ENCODE measurements around the gene PSEN1.

Gene PSEN1

DNA sequence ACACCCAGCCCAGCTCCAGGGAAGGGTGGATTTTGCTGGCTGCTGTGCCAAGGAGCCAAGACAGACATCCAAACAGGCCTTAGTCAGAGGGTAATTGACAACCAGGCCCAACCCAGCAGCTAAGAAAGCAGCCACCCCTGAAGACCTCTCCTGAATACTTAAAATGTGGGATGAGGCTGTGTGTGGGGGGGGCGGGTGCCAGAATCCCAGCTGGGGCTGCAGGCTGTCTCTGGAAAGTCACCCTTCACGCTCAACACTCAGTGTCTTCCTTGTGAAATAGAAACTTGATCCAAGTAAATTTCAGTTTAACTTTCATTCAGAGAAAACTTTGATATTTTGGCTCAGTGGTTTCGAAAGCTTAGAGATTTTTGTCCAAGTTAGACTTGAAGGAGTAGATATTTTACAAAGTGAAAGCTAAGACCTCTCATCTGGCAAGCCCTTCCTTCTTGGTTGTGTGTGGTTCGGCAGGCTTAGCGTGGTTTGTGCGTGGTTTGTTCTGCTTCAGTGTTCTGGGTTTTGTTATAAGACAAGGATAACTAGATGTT lies 106.1 kb downstream of the PSEN1 start:
- no peak for DNase-seq

DNA sequence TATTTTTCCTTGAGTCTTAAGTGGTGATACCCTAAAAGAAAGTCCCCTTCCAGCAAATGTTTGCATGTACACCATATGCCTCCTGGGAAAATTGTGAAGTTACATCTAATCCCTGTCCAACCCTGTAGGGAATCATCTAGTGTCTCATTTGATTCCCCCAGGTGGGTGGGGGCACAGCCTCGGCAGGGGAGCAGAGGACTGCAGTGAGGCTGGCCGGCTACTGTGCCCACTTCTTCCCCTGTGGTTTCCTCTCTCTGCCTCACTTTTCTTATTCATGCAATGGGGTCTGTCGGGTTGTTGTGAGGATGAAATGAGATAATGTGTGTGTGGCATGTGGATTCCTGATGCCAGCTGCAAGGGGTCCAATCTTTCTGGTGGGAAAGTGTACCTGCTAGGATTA lies 107.0 kb downstream of the PSEN1 start:
- DNase-seq, result no peak

DNA sequence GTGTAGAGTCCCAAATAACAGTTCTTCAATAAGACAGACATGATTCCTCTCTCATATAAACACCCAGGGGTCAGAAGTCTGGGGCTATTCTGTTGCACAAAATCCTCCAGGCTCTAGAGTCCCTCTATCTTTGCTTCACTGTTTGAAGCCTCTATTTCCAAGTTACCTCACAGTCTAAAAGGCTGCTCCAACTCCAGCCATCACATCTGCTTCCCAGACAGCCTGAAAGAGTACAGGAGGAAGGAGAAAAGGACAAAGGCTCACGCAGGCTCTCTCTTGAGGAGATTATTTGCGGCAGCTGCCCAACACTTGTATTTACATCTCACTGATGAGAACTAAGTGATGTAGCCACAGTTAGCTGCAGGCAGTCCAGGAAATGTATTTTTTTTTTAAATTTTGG lies 107.4 kb downstream of the PSEN1 start:
- DNase-seq, result no peak

DNA sequence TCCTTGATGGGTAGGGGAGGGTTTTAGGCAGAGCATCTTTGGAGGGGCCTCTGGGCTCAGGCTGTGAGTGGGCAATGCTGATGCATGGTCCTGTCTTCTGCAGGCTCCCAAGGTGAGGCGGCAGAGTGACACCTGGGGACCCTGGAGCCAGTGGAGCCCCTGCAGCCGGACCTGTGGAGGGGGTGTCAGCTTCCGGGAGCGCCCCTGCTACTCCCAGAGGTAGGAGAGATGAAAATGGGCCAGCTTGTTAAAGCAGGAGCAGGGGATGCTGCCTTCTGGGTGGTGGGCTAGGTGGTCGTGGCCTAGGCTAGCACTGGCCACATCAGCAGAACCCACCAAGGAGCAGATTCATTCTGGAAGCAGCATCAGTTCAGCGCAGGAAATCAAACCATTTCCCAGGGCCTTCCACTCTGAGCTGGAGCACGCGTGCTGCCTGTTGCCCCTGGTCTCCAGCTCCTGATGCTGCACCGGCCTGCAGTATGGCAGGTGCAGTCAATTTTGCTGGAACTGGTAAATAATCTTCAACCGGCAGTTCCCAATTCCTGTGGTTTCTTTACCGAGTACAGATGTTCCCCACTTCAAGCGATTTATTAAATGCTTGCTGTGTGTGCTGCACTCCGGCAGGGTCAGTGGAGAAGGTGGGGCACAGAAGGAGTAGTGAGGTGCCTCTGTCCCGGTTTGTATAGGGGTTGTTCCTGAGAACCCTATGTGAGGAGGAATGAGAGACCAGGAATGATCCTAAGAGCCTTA lies 108.4 kb downstream of the PSEN1 start:
- no peak for DNase-seq

DNA sequence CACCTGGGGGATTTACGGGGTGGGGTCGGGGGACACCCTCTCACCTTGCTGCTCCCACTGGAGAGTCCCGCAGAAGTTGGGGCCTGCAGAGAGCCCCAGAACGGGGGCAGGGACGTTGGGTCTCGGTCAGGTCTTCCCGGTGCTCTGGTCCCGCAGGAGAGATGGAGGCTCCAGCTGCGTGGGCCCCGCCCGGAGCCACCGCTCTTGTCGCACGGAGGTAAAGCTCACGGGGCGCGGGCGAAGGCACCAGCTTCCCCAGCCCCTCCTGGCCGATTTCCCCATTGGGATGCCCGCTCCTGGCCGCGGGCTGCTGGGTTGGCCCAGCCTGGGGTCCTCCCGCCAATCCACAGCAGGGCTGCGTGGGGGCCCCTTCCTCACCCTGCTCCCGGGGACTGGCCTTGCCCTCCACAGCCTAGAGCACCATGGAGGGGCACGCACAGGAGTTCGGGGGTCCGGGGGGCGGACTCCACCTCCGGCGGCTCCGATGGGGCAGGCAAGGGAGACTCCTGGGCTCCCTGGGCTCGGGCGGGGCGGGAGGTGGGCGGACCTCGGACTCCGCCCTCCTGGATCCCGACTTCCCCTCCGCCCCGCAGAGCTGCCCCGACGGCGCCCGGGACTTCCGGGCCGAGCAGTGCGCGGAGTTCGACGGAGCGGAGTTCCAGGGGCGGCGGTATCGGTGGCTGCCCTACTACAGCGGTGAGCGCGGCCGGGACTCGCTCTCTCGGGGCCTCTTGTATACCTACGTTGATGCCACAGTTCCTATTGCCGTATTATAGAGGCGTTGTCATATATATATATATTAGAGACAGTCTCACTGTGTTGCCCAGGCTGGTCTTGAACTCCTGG lies 109.4 kb downstream of the PSEN1 start:
- peak; percentile 28 for DNase-seq

DNA sequence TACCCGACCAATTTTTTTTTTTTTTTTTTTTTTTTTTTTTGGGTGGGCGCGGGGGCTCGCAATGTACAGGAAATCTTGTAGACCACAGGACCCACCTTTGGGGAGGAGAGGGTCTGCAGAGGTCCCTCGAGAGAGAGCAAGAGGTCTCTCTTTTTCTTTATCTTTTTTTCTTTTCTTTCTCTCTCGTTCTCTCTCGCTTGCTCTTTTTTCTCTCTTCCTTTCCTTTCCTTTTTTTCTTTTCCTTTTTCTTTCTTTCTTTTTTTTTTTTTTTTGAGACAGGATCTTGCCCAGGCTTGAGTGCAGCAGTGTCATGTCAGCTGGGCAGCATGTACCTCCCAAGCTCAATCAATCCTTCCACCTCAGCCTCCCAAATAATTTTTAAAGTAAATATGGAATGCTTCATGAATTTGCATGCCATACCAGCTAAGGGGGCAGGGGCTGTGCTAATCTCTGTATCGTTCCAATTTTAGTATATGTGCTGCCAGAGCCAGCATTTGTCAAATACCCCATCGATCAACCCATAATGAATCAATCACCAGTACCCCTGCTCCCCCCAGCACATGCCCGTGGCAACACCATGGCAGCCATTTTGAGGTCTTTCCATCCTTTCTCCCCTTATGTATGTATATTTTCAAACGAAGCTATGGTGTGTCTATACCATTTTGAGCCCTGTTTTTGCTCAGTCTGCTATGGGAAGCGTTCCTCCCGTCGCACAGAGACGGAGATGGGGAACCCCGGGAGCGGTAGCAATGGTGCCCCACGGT lies 110.3 kb downstream of the PSEN1 start:
- DNase-seq, result no peak

DNA sequence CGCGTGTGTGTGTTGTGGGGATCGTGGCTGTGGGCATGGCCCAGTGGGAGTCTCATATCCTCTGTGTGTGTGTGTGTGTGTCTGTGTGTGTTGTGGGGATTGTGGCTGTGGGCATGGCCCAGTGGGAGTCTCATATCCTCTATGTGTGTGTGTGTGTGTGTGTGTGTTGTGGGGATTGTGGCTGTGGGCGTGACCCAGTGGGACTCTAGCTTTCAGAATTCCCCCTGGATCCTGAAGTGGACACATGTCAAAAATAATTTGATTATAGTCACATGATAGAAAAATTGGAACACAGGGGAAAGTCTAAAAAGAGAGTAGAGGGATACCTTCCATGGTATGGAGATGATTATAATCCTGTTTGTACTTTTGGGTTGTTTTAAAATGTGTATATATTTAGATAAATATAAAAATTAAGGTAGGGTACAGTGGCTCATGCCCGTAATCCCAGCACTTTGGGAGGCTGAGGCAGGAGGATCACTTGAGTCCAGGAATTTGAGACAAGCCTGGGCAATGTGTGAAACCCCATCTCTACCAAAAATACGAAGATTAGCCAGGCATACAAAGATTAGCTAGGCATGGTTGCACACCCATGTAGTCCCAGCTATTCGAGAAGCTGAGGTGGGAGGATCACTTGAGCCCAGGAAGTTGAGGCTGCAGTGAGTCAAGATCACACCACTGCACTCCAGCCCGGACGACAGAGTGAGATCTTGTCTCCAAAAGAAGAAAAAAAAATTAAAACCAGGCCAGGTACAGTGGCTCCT lies 112.0 kb downstream of the PSEN1 start:
- DNase-seq, result no peak

DNA sequence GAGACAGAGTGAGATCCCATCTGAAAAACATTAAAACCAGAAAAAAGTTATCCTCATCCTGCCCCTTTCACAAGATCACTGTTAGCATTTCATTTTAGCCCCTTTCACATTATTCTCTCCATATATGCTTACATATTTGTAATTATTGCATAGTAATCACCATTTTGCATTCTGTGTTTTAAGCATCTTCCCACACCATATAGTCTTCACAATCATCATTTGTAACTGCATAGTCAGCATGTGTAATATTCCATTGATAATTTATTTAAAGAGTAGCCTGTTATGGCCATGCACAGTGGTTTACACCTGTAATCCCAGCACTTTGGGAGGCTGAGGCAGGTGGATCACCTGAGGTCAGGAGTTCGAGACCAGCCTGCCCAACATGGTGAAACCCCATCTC lies 112.8 kb downstream of the PSEN1 start:
- DNase-seq, result no peak

DNA sequence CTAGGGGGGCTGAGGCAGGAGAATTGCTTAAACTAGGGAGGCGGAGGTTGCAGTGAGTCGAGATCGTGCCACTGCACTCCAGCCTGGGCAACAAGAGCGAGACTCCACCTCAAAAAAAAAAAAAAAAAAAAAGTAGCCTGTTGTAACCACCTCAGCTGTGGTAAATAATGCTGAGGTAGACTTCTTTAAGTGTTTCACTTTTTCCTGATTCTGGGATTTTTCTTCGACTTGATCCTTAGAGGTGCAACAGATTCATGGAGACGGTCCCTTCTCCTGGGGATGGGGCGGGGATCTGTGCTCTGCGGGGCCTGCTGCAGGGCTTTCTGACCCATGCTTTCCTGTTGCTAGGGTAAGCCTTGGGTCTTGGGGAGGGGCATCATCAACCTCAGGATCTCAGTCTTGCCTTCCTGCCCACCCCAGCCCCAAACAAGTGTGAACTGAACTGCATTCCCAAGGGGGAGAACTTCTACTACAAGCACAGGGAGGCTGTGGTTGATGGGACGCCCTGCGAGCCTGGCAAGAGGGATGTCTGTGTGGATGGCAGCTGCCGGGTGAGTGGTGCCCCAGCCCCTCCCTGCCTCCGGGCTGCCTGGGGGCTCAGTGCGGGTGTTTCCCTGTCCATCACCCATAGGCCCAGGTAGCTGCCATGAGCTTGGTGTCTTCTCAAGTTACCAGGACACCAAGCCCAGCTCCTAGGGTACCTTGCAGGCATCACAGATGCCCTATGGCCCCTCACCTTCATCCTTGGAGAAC lies 113.4 kb downstream of the PSEN1 start:
- no peak for DNase-seq

DNA sequence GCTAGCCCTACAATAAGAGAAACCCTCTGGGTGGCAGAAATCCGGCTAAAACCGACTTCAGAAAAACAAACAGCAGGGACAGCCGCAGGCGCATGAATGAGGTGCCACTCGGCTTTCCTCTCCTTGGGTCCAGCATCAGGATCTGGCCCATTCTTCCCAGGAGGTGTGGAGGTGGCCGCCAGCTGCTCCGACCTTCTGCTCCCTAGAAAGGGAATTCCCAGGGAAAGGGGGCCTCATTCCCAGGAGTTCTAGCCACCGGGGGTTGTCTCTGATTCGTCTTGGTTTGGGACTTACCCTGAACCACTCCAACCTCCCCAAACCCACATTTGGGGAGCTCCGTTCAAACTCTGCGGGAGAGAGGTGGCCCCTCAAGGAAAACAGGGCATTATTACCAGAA lies 114.0 kb downstream of the PSEN1 start:
- DNase-seq, result no peak

DNA sequence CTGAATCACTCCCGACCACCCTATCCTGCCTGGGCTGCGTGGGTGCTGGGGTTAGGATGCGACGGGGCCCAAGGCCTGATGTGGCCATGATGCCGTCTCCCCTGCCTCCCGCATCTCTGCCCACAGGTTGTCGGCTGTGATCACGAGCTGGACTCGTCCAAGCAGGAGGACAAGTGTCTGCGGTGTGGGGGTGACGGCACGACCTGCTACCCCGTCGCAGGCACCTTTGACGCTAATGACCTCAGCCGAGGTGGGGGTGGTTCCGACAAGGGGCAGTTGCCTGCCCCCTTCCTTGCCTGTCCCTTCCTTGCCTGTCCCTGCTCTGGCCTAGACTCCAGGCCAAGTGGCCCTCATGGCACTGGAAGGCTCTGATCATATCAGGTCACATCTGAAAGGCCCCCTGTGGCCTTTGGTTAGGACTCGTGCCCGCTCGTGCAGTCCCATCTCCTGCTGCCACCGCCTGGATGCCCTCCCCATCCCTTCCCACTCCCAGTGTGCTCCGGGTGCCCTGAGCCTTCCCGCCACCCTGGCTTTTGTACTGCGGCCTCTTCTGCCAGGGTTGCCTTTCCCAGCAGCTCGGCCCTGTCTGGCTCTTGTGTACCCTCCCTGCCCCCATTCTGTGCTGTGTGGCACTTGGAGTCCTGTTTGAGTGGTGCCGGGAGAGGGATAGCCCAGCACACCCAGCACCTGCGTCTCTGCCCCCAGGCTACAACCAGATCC lies 114.6 kb downstream of the PSEN1 start:
- DNase-seq, result peak; percentile 21

DNA sequence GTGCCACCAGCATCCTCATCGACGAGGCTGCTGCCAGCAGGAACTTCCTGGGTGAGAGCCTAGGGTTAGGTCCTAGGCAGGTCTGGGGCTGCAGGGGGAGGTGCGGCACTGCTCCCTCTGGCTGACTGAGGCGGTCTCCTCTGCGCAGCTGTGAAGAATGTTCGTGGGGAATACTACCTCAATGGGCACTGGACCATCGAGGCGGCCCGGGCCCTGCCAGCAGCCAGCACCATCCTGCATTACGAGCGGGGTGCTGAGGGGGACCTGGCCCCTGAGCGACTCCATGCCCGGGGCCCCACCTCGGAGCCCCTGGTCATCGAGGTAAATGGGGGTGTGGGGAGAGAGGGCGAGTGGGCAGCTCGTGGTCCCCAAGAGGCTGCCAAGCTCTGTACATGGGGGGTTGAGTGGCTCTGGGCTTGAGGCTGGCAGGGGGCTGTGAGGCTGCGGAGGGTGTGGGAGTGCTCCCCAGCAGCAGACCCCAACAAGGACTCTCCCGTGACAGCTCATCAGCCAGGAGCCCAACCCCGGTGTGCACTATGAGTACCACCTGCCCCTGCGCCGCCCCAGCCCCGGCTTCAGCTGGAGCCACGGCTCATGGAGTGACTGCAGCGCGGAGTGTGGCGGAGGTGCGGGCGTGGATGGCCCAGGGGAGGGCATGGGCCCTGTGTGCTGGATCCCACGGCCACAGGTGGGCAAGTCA lies 115.4 kb downstream of the PSEN1 start:
- no peak for DNase-seq

DNA sequence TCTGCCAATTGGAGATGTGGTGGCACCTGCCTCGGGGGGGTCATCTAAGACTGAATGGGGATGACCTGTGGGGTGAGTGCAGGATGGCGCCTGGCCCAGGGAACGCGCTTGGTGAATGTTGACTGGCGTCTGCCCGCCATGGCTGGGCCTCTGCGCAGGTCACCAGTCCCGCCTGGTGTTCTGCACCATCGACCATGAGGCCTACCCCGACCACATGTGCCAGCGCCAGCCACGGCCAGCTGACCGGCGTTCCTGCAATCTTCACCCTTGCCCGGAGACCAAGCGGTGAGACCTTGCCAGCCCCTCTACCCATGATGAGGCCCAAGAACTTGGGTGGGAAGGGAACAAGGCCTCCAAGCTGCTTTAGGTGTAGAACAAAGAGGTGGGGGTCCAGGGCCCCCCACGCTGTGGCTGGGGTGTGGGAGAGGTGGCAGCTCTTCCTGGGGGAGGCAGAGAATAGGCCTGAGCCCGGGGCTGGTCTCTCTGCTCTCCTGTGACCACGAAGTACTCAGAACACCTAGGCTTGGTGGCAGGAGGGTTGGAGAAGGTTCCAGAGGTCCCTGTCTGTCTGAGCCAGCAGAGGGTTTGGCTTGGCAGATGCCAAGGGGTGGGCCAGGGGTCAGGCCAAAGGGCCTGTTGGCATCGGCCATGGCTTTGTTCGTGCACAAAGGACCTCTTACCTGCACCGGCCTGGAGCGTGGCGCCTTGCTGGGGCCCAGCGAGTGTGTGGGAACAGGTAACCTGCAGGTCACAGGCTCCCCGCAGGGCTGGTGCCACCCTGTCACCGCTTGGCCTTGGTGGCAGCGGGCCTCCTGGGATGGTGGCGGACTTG lies 116.4 kb downstream of the PSEN1 start:
- DNase-seq, result no peak

DNA sequence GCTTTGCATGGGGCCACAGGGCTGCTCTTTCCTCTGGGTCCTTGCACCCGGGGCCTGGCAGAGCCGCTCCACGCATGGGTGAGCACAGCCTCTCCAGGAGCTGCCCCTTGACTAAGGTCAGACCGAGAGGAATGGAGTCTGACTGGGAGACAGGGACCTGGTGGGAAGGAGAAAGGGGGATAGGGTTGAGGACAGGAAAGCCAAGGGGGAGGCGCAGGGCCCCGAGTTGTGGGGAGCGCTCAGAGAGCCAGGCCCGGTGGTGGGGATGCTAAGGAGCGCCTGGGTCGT lies 117.0 kb downstream of the PSEN1 start:
- no peak for DNase-seq

DNA sequence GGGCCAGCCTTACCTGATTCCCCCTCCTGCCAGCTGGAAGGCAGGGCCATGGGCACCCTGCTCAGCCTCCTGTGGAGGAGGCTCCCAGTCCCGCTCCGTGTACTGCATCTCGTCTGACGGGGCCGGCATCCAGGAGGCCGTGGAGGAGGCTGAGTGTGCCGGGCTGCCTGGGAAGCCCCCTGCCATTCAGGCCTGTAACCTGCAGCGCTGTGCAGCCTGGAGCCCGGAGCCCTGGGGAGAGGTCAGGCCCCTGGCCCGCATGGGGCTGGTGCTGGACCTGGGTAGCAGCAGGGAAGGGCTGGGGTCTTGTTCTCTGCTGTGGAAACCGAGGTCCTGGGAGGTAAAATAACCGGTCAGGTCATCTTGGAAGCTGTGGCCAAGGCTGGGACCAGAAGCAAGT lies 117.4 kb downstream of the PSEN1 start:
- no peak for DNase-seq

DNA sequence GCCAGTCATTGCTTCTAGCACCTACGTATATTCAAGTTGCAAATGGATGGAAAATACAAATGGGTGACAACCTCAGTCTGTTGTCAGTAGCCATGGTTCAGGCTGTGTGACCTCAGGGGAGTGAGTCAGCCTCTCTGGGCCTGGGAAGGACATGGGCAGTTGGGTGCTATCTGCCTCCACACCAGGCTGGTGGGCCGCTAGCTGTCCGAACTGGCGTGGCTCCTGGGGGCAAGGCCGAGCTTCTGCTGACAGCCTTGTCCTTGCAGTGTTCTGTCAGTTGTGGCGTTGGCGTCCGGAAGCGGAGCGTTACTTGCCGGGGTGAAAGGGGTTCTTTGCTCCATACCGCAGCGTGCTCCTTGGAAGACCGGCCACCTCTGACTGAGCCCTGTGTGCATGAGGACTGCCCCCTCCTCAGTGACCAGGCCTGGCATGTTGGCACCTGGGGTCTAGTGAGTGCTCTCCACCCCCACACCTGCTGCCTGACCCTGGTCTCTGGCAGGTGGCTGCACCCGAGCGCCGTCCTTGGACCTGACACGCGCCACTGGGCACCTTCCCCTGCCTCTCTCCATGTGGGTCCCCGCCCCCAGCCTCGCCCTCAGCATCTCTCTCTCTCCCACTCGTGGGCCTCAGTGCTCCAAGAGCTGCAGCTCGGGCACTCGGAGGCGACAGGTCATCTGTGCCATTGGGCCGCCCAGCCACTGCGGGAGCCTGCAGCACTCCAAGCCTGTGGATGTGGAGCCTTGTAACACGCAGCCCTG lies 118.1 kb downstream of the PSEN1 start:
- DNase-seq, result no peak

DNA sequence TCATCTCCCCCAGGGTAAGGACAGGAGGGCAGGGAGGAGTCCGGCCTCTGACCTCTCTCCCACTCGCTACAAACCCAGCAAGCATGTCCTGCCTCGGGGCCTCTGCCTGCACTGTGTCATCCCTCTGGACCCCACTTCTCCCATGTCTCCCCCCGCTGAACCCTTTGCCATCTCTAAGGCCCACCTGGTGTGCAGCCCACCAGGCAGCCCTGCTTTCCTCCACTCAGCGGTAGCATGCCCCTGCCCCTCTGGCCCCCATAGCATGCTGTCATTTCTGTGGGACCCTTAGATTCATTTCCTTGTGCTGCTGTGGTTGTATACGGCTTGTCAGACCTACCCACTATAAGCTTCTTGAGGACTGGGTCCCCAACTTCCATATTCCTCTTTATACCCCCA lies 118.7 kb downstream of the PSEN1 start:
- no peak for DNase-seq

DNA sequence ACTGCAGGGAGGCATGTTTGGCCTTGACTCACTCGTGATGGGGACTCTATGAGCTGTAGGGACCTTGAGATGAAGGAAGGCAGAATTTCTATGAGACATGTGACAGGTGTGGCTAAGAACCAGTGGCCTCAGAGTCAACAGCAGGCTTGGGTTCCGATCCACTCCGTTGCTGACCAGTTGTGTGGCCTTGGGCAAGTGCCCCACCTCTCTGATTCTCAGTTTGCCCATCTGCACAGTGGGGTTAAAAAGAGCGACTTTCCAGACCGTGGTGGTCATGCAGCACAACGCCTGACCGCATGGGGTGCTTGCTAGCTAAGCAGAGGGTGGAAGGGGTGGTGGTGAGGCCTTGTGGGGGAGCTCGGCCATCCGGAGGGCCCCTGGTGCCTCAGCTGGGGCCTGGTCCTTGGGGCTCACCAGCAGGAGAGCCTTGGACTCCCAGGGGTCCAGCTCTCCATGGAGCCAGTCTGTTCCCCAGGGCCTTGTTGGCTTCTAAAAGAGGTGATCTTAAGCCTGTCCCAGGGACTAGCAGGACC lies 119.5 kb downstream of the PSEN1 start:
- no peak for DNase-seq

DNA sequence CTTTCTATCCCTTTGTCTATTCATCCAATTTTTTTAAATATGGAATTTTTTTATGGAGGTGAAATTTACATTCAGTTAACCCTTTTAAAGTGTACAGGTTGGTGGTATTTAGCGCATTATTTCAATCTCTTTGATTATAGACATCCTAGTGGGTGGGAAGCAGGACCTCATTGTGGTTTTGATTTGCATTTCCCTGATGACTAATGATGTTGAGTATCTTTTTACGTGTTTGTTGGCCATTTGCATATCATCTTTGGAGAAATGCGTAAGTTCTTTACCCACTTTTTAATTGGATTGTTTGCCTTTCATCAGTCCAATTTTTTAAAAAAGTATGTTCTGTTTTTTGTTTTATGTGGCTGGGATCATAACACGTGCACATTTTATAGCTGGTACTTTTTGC lies 121.8 kb downstream of the PSEN1 start:
- DNase-seq, result no peak
